ENCODE data around the gene ARMH1.
"Not testable (repeated sequence)": the region's sequence is repeated elsewhere in the genome, so short reads cannot be mapped to it uniquely, and the experiment has no call there.

Gene ARMH1

GRCh38 chr1:44645476-44646244 lies 28.9 kb upstream of the ARMH1 start:
- no peak for DNase-seq

- no peak for DNase-seq
Observed at GRCh38 chr1:44646261-44647110, 28.0 kb upstream of the ARMH1 start.

- no peak for DNase-seq
Observed at GRCh38 chr1:44647896-44648295, 26.6 kb upstream of the ARMH1 start.

- no peak for DNase-seq
Observed at GRCh38 chr1:44648529-44649250, 25.8 kb upstream of the ARMH1 start.

- no peak for DNase-seq
Observed at GRCh38 chr1:44649788-44650158, 24.7 kb upstream of the ARMH1 start.

- no peak for DNase-seq
Observed at GRCh38 chr1:44650159-44650831, 24.2 kb upstream of the ARMH1 start.

- no peak for DNase-seq
Observed at GRCh38 chr1:44651069-44651468, 23.4 kb upstream of the ARMH1 start.

GRCh38 chr1:44652445-44653106 lies 21.9 kb upstream of the ARMH1 start:
- peak; percentile 79 for DNase-seq

GRCh38 chr1:44653107-44653964 lies 21.2 kb upstream of the ARMH1 start:
- no peak for DNase-seq

- no peak for DNase-seq
Observed at GRCh38 chr1:44654621-44655187, 19.8 kb upstream of the ARMH1 start.

- DNase-seq, result no peak
Observed at GRCh38 chr1:44655609-44656008, 18.9 kb upstream of the ARMH1 start.

GRCh38 chr1:44659566-44659965 lies 14.9 kb upstream of the ARMH1 start:
- DNase-seq, result no peak

- no peak for DNase-seq
Observed at GRCh38 chr1:44660176-44660575, 14.3 kb upstream of the ARMH1 start.

- no peak for DNase-seq
Observed at GRCh38 chr1:44661781-44662682, 12.5 kb upstream of the ARMH1 start.

GRCh38 chr1:44662683-44663030 lies 11.9 kb upstream of the ARMH1 start:
- no peak for DNase-seq

GRCh38 chr1:44663417-44663816 lies 11.1 kb upstream of the ARMH1 start:
- DNase-seq, result no peak

- DNase-seq, result peak; percentile 40
Observed at GRCh38 chr1:44664730-44665370, 9.7 kb upstream of the ARMH1 start.

- not testable (repeated sequence) for DNase-seq
Observed at GRCh38 chr1:44666719-44667118, 7.8 kb upstream of the ARMH1 start.

Measured in CD4-positive, alpha-beta T cell treated with Interleukin-17A for 4 hours (primary cell).